ENCODE measurements around the gene GRK5.

GRK5 gene

GRCh38 chr10:119292968-119293760, 85.8 kb downstream of the GRK5 start:
- in situ Hi-C loops (cut with MboI; ENCODE audit: low sequenced_read_pairs) = no loop called here

- in situ Hi-C loops (cut with MboI; ENCODE audit: low sequenced_read_pairs) = no loop called here
Measured at GRCh38 chr10:119296703-119297102, 89.3 kb downstream of the GRK5 start.

GRCh38 chr10:119297207-119297968, 90.0 kb downstream of the GRK5 start:
- in situ Hi-C loops (cut with MboI; ENCODE audit: low sequenced_read_pairs) = no loop called here

- in situ Hi-C loops (cut with MboI; ENCODE audit: low sequenced_read_pairs) = no loop called here
Measured at GRCh38 chr10:119298810-119299209, 91.4 kb downstream of the GRK5 start.

GRCh38 chr10:119299531-119299930, 92.2 kb downstream of the GRK5 start:
- in situ Hi-C loops (cut with MboI; ENCODE audit: low sequenced_read_pairs) = no loop called here

- in situ Hi-C loops (cut with MboI; ENCODE audit: low sequenced_read_pairs) = no loop called here
Measured at GRCh38 chr10:119301397-119301796, 94.0 kb downstream of the GRK5 start.

GRCh38 chr10:119302172-119302571, 94.8 kb downstream of the GRK5 start:
- in situ Hi-C loops (cut with MboI; ENCODE audit: low sequenced_read_pairs) = no loop called here

- in situ Hi-C loops (cut with MboI; ENCODE audit: low sequenced_read_pairs) = no loop called here
Measured at GRCh38 chr10:119302591-119303253, 95.4 kb downstream of the GRK5 start.

- in situ Hi-C loops (cut with MboI; ENCODE audit: low sequenced_read_pairs) = no loop called here
Measured at GRCh38 chr10:119303886-119304285, 96.5 kb downstream of the GRK5 start.

- in situ Hi-C loops (cut with MboI; ENCODE audit: low sequenced_read_pairs) = no loop called here
Measured at GRCh38 chr10:119304541-119304940, 97.2 kb downstream of the GRK5 start.

- in situ Hi-C loops (cut with MboI; ENCODE audit: low sequenced_read_pairs) = no loop called here
Measured at GRCh38 chr10:119305860-119306513, 98.6 kb downstream of the GRK5 start.

GRCh38 chr10:119306514-119306951, 99.2 kb downstream of the GRK5 start:
- in situ Hi-C loops (cut with MboI; ENCODE audit: low sequenced_read_pairs) = no loop called here

GRCh38 chr10:119306986-119307392, 99.6 kb downstream of the GRK5 start:
- in situ Hi-C loops (cut with MboI; ENCODE audit: low sequenced_read_pairs) = no loop called here

- in situ Hi-C loops (cut with MboI; ENCODE audit: low sequenced_read_pairs) = no loop called here
Measured at GRCh38 chr10:119308089-119308488, 100.7 kb downstream of the GRK5 start.

- in situ Hi-C loops (cut with MboI; ENCODE audit: low sequenced_read_pairs) = no loop called here
Measured at GRCh38 chr10:119308551-119309422, 101.4 kb downstream of the GRK5 start.

GRCh38 chr10:119309423-119309770, 102.0 kb downstream of the GRK5 start:
- in situ Hi-C loops (cut with MboI; ENCODE audit: low sequenced_read_pairs) = no loop called here

- in situ Hi-C loops (cut with MboI; ENCODE audit: low sequenced_read_pairs) = no loop called here
Measured at GRCh38 chr10:119310806-119311205, 103.4 kb downstream of the GRK5 start.

- in situ Hi-C loops (cut with MboI; ENCODE audit: low sequenced_read_pairs) = no loop called here
Measured at GRCh38 chr10:119312241-119312640, 104.9 kb downstream of the GRK5 start.

GRCh38 chr10:119313024-119313423, 105.7 kb downstream of the GRK5 start:
- in situ Hi-C loops (cut with MboI; ENCODE audit: low sequenced_read_pairs) = no loop called here

GRCh38 chr10:119313644-119314043, 106.3 kb downstream of the GRK5 start:
- in situ Hi-C loops (cut with MboI; ENCODE audit: low sequenced_read_pairs) = no loop called here

Measured in HL-60/S4 (cell line).